Right lobe of liver (tissue), 6 donors: ENCODE data around the gene RRM1. TPM values are rescaled to one million over a fixed set of nuclear protein-coding genes. Genes with fewer than 3 reads are reported as not detected.
"Not testable (repeated sequence)": the region's sequence is repeated elsewhere in the genome, so short reads cannot be mapped to it uniquely, and the experiment has no call there.

Experiments used
- ATAC-seq, 4 donors: fragments of 200-7000 bp; cut with Tn5 transposase; one replicate each; pipeline ENCODE4 v1.9.1; 2020; ENCODE audit warnings: mild to moderate bottlenecking in 4 of 4, moderate library complexity in 4 of 4
- DNase-seq, 3 donors: peaks; one replicate each; pipeline ENCODE4 v3.0.0-alpha.2; 2020
- H3K27ac ChIP-seq, 3 donors: fragments of 200-600 bp; one replicate each; pipeline ENCODE4 v1.8.0; 2022
- H3K27me3 ChIP-seq, 2 donors: fragments of 200-600 bp; one replicate each; pipeline ENCODE4 v1.8.0; 2022
- H3K36me3 ChIP-seq, 4 donors: fragments of 200-600 bp; sonication (generic) in 1 of 4; one replicate each; pipeline versions ENCODE4 v1.5.1 to v1.8.0; 2017 to 2022; ENCODE audit warnings: control low read depth in 1 of 4
- H3K4me1 ChIP-seq, 4 donors: fragments of 200-600 bp; sonication (generic) in 1 of 4; one replicate each; pipeline versions ENCODE4 v1.5.1 to v1.8.0; 2017 to 2022; ENCODE audit warnings: control low read depth in 1 of 4
- H3K4me3 ChIP-seq, 3 donors: fragments of 200-600 bp; one replicate each; pipeline ENCODE4 v1.8.0; 2022
- H3K9me3 ChIP-seq, 4 donors: fragments of 200-600 bp; sonication (generic) in 1 of 4; one replicate each; pipeline versions ENCODE4 v1.5.1 to v1.8.0; 2017 to 2022; ENCODE audit warnings: control low read depth in 1 of 4
- CTCF ChIP-seq, 4 donors: fragments of 200-600 bp in 3 of 4; fragments of 450-650 bp in 1 of 4; IDR thresholded peaks; one replicate each; pipeline versions ENCODE4 v1.5.1 to v1.8.0; 2016 to 2022; ENCODE audit warnings: antibody characterized with exemption in 4 of 4, mild to moderate bottlenecking in 2 of 4
- POLR2A ChIP-seq: fragments of 450-650 bp; IDR thresholded peaks from one replicate; pipeline ENCODE4 v1.6.1; 2017; ENCODE audit warnings: antibody characterized with exemption, mild to moderate bottlenecking
- WGBS: methylation state at CpG from one replicate; pipeline ENCODE4 v1.1.6; 2018; ENCODE audit warnings: low coverage, low lambda C conversion rate; ENCODE audit not compliant: insufficient coverage; ENCODE audit errors: missing lambda C conversion rate; 5-methylcytosine and 5-hydroxymethylcytosine counted together
- intact Hi-C, 2 donors: fragments of 100-400 bp; cut with DNase I; formaldehyde crosslinking; loops; one replicate each; pipeline versions ENCODE4 v1.11.2 to v1.14.1; 2022
- total RNA-seq, 6 experiments: library from RNA; depleted of rRNA in 2 of 6; stranded (reverse); fragments of >200 nt in 2 of 6; fragmentation: NEBNext Ultra II Directional in 3 of 6; extraction: Animal tissue kit (Norgen Biotek cat#: 25700) in 3 of 6; gene quantifications; one replicate each; pipeline versions ENCODE4 v1.1.0 to v1.2.4, GENCODE V29; 2016 to 2023
- donor health status: DM: no; HTN: yes; CAD: no.
- donor health status: DM: no; HTN: no; CAD: no.
- donor health status: DM: no; HTN: no; CAD: no.
- donor health status: DM: no; HTN: yes; CAD: no.
- donor health status: DM: no; HTN: yes; CAD: no.

Gene RRM1
- total RNA-seq, 6 experiments from 2014 or later: 14.0 to 24.3 (median 16.7) TPM

DNA sequence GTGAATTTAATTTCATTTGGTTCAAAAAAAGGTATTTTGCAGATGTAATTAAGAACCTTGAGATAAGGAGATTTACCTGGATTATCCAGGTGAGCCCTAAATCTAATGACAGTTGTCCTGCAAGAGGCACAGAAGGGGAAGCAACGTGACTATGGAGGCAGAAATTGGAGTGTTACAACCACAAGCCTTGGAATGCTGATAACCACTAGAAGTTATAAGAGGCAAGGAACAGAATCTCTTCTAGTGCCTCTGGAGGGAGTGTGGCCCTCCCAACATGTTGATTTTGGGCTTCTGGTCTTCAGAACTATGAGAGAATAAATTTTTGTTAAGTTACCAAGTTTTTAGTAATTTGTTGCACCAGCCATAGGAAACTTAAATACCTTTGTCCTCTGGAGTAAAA, 32.8 kb downstream of the RRM1 start:
- WGBS: 100% methylated on average over 1 of the region's 1 CpG
- Histone ChIP-seq H3K9me3 (no peaks in the 10 kb centered on the region), H3K4me3 (no peak overlapping the region), H3K36me3 (peaks cover 0 to 43% (median 5%) of the 10 kb centered on the region in 4 donors), H3K4me1 (no peaks in the 10 kb centered on the region), H3K27ac (no peak overlapping the region), H3K27me3 (no peaks in the 10 kb centered on the region)
- TF ChIP-seq POLR2A: no peak
- no peak for TF ChIP-seq CTCF (IDR thresholded peaks at IDR 0.05)
- no peak for ATAC-seq
- no peak for DNase-seq
- intact Hi-C loops: no loop called here

GRCh38 chr11:4130219-4130618, 35.6 kb downstream of the RRM1 start:
- H3K9me3 ChIP-seq, H3K4me1 ChIP-seq, H3K4me3 ChIP-seq, ATAC-seq, DNase-seq, intact Hi-C loops, H3K27ac ChIP-seq, H3K27me3 ChIP-seq: not testable (repeated sequence)
- WGBS: 91% methylated on average over 4 of the region's 4 CpGs
- H3K36me3 ChIP-seq: peaks cover 0 to 29% (median under 1%) of the 10 kb centered on the region in 4 donors

DNA sequence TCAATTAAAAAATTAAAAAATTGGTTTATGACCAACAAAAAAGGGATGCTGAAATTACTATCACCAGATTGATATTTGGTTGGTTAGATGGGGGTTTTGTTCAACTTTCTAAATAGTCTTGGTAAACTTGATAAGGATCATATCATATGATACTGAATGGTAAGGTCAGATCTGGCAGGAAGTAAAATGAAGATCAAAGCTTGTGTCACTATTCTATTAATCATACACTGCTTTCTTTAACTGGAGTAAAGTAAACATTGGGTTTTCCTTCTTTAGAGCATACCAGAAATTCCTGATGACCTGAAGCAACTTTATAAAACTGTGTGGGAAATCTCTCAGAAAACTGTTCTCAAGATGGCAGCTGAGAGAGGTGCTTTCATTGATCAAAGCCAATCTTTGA, 40.2 kb downstream of the RRM1 start:
- no peak for DNase-seq
- no peak overlapping the region for H3K4me3 ChIP-seq
- no peak overlapping the region for H3K27ac ChIP-seq
- peak in 1 of 4 donors; percentile 28 for ATAC-seq
- no peaks in the 10 kb centered on the region for H3K27me3 ChIP-seq
- H3K36me3 ChIP-seq: peaks cover 0 to 19% (median 2%) of the 10 kb centered on the region in 4 donors
- no peak for TF ChIP-seq CTCF (IDR thresholded peaks at IDR 0.05)
- TF ChIP-seq POLR2A: no peak
- intact Hi-C loops: no loop called here
- no peaks in the 10 kb centered on the region for H3K9me3 ChIP-seq
- no peaks in the 10 kb centered on the region for H3K4me1 ChIP-seq

DNA sequence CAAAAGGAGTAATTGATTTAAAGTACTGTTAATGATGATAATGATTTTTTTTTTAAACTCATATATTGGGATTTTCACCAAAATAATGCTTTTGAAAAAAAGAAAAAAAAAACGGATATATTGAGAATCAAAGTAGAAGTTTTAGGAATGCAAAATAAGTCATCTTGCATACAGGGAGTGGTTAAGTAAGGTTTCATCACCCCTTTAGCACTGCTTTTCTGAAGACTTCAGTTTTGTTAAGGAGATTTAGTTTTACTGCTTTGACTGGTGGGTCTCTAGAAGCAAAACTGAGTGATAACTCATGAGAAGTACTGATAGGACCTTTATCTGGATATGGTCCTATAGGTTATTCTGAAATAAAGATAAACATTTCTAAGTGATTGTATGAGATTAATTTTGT, 43.9 kb downstream of the RRM1 start:
- Histone ChIP-seq H3K9me3 (no peaks in the 10 kb centered on the region), H3K4me1 (no peaks in the 10 kb centered on the region), H3K27ac (no peak overlapping the region), H3K36me3 (peaks cover 0 to 19% (median 2%) of the 10 kb centered on the region in 4 donors), H3K4me3 (no peak overlapping the region), H3K27me3 (no peaks in the 10 kb centered on the region)
- intact Hi-C loops: no loop called here
- TF ChIP-seq POLR2A: no peak
- TF ChIP-seq CTCF (IDR thresholded peaks at IDR 0.05): no peak
- 93% methylated on average over 1 of the region's 1 CpG for WGBS
- DNase-seq (no peak), ATAC-seq (no peak)

GRCh38 chr11:4140067-4140636, 45.6 kb downstream of the RRM1 start:
- intact Hi-C loops: no loop called here
- no peaks in the 10 kb centered on the region for H3K27me3 ChIP-seq
- no peaks in the 10 kb centered on the region for H3K9me3 ChIP-seq
- DNase-seq (no peak), ATAC-seq (no peak)
- H3K36me3 ChIP-seq: peaks cover 0 to 14% (median 1%) of the 10 kb centered on the region in 4 donors
- WGBS: 100% methylated on average over 1 of the region's 2 CpGs
- no peaks in the 10 kb centered on the region for H3K4me1 ChIP-seq
- no peak overlapping the region for H3K4me3 ChIP-seq
- TF ChIP-seq POLR2A (no peak), CTCF (IDR thresholded peaks at IDR 0.05) (no peak)
- H3K27ac ChIP-seq: no peak overlapping the region
